ENCODE results near the gene SVIL.
"Not testable (repeated sequence)": the region's sequence is repeated elsewhere in the genome, so short reads cannot be mapped to it uniquely, and the experiment has no call there.

Gene SVIL

DNA sequence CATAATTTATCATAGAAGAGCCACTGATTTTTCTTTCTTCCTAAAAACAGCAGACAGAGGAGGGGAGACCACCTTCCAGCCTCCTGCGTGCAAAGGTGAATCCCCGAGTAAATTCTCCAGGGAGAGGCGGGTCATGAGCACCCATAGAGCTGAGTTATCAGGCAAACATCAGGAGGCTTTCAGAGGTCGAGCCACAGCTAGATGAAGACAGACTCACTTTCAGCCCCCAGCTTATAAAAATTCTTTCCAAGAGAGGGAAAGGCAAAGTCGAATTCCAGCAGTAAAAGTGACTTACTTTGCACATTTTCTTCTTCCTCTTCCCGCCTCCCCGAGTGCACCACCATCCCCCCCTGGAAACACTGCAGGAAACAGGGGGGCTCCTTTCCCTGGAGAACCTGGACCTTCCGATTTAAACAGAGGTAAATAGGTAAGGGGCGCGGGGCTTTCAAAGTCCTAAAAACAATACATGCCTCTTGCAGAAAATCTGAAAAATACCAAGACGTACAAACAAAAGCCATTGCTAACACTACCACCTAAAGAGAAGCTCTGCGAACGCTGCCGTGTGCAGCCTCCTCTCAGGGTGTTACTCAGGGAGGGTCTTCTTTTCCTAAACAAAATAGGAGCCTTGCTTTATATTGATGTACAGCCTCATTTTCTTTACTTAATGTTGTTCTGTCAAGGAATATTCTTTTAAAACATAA lies 163.8 kb downstream of the SVIL start:
- no peak for DNase-seq (ENCODE audit: low read depth)
- no peak overlapping the region for H3K4me3 ChIP-seq (ENCODE audit: low read length)
- TF ChIP-seq, protein P1, sequence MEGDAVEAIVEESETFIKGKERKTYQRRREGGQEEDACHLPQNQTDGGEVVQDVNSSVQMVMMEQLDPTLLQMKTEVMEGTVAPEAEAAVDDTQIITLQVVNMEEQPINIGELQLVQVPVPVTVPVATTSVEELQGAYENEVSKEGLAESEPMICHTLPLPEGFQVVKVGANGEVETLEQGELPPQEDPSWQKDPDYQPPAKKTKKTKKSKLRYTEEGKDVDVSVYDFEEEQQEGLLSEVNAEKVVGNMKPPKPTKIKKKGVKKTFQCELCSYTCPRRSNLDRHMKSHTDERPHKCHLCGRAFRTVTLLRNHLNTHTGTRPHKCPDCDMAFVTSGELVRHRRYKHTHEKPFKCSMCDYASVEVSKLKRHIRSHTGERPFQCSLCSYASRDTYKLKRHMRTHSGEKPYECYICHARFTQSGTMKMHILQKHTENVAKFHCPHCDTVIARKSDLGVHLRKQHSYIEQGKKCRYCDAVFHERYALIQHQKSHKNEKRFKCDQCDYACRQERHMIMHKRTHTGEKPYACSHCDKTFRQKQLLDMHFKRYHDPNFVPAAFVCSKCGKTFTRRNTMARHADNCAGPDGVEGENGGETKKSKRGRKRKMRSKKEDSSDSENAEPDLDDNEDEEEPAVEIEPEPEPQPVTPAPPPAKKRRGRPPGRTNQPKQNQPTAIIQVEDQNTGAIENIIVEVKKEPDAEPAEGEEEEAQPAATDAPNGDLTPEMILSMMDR (conservative IDR thresholded peaks at IDR 0.05; ENCODE audit: low read length) = no peak

DNA sequence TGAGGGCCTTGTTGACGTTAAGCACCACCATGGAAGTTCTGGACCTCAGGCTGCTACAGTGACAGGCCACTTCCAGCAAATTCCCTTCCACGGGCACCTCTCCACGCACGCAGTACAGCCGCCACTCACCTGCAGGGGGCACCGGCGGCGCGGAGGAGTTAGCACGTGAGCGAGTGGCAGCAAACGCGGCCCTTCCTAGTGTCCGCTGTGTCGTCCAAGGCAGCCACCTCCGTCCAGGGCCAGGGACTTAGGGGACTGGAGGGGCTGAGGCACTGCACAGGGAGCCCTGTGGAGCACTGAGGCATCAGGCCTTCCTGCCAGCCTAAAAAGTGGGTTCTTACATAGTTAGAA lies 164.4 kb downstream of the SVIL start:
- TF ChIP-seq, protein P1 (conservative IDR thresholded peaks at IDR 0.05; ENCODE audit: low read length) = peak; percentile 27; the same call in 1 of the 2 replicates
- no peak overlapping the region for H3K4me3 ChIP-seq (ENCODE audit: low read length)
- DNase-seq (ENCODE audit: low read depth) = no peak

DNA sequence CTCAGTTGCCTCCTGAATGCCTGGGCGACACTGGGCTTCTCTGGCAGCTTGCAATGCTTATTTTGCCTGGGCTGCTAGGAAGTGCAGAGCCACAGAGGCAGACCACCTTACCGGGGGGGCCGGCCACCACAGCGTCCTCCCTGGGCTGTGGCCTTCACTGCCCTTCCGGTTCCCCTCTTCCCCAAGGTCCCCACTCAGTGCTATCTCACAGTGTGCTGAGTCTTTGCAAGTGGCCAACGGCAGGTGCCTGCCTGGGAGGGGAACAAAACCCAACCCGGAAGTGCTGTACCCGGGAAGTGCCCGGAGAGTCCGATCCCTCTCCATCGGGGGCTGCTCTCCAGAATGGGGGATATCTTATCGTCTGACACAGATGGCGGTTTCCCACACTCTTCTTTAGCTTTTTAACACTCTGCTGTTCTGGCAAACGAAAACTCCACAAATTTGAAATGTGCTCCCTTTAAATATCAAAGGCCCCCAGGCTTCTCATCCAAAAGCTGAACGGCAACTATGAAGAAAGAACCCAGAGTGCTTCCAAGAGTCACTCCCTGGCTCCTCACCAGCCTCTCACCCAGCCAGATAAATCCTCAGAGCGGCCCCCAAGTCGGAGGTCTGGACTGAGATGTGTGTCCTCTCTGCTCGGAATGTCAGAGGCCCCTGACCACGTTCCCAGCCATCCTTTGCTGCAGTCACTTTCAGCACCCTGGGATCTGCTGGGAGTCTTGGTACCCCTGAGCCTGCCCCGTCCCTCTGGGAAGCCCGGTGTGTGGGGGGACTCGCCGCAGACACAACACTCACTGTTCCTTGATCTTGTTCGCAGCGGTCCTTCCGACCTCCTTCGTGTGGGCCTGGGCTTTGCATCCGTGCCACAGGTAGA lies 165.1 kb downstream of the SVIL start:
- DNase-seq (ENCODE audit: low read depth) = no peak
- TF ChIP-seq, protein P1 (conservative IDR thresholded peaks at IDR 0.05; ENCODE audit: low read length) = no peak
- no peak overlapping the region for H3K4me3 ChIP-seq (ENCODE audit: low read length)

DNA sequence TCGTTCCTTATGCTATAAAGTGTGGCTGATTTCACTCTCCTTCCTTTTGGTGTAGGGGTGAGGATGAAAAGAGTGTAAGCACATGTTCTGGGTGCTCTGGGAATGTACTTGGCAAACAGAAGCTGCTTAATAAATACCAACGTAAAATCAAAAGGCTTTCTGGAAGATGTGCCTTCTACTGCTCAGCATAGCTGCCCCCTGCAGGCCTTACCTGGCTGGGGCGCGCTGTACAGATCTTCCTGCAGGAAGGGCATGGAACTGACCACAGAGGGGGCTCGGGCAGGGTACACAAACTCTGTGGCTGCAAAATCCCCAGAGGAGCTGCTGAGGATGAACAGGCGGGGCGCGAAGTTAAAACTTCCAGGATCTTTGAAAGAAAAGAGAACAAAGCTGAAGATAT lies 169.4 kb downstream of the SVIL start:
- TF ChIP-seq, protein P1 (conservative IDR thresholded peaks at IDR 0.05; ENCODE audit: low read length) = peak; percentile 15; the same call in 1 of the 2 replicates
- DNase-seq (ENCODE audit: low read depth) = no peak
- H3K4me3 ChIP-seq (ENCODE audit: low read length) = no peak overlapping the region

DNA sequence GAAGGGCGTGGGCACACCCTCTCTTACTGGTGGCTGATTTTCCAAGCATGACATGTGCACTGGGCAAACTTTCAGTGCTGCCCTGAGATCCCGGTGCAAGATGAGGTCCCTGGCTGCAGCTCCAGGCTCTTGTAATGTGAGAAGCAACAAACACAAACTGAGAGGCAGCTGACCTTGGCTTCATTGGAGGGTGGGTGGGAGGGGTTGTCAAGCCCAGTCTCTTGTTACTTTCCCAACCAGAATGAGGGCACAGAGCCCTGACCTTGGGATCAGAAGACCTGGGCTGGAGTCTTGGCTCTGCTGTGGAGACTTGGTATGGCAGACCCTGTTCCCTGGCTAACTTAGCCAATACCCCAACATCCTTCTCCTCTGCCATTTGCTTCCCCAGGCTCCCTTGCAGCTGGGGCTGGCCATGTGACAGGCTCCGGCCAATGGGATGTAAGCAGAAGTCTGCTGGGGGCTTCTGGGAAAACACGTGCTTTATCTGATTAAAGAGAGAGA lies 170.1 kb downstream of the SVIL start:
- H3K4me3 ChIP-seq (ENCODE audit: low read length); DNase-seq (ENCODE audit: low read depth): not testable (repeated sequence)

DNA sequence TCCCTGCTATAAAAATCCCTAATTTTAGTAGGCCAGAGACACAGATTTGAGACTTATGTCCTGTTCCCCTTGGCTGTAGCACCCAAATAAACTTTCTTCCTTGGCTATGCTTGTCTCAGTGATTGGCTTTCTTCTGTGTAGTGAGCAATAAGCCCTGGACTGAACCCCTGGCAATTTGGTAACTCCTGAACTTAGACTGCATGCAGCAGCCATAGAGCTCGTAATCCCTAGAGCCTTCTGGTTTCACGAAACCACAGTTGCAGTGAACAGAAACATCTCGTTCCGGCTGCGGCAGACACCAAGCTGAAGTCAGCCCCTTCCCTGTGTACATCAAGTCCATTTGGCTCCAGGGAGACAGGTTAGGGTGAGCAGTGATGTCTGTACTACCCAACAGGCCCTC lies 173.7 kb downstream of the SVIL start:
- no peak overlapping the region for H3K4me3 ChIP-seq (ENCODE audit: low read length)
- TF ChIP-seq, protein P1 (conservative IDR thresholded peaks at IDR 0.05; ENCODE audit: low read length) = no peak
- DNase-seq (ENCODE audit: low read depth) = no peak

DNA sequence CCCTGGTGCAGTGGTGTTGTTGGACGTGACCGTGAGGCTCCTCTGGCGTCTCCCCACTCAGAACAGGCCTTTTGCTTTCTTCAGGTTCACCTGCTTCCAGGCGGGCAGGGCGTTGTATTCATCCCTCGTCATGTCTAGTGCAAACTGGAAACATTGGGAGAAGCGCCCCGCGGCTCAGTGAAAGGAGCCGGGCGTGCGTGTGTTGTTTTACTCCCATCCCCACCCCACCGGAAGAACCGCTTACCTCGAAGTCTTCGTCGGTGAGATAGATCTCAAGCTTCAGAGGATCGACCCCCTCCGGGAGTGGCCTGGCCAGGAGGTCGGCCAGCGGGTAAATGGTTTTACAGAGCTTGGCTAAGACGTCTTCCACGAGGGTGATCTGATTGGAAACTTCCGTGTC lies 176.6 kb downstream of the SVIL start:
- DNase-seq (ENCODE audit: low read depth); H3K4me3 ChIP-seq (ENCODE audit: low read length): not testable (repeated sequence)

DNA sequence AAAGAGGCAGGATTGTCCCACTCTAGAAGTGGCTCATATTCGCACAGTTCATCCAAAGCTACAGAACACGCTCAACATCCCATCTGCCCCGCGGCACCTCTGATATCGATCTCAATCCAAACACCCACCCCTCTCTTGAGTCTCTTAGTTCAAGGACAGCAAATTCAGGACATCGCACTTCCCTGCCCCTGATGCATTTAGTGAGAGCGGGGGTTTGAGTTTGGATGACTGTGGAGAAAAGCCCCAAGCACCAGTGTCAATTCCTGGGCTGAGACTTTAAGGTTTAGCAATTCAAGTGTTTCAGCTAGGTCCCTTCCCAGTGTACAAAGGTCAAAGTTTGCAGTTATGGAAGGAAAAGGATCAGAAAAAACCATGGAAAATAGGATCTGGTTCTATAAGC lies 179.7 kb downstream of the SVIL start:
- no peak overlapping the region for H3K4me3 ChIP-seq (ENCODE audit: low read length)
- DNase-seq (ENCODE audit: low read depth) = no peak
- TF ChIP-seq, protein P1 (conservative IDR thresholded peaks at IDR 0.05; ENCODE audit: low read length) = no peak

Measured in AG10803 (cell line).